ENCODE measurements around the gene GPC4.

The GPC4 gene

GRCh38 chrX:133353233-133353632 is 62.1 kb downstream of the GPC4 start:
- H3K4me3 ChIP-seq (ENCODE audit: low read length): no peak overlapping the region
- no peak for TF ChIP-seq CTCF (conservative IDR thresholded peaks at IDR 0.05; ENCODE audit: low read depth, low read length)
- no peak for DNase-seq (ENCODE audit: low read depth)

GRCh38 chrX:133350751-133351150 is 64.5 kb downstream of the GPC4 start:
- DNase-seq (ENCODE audit: low read depth): no peak
- TF ChIP-seq CTCF (conservative IDR thresholded peaks at IDR 0.05; ENCODE audit: low read depth, low read length): no peak
- H3K4me3 ChIP-seq (ENCODE audit: low read length): no peak overlapping the region

GRCh38 chrX:133346026-133346425 is 69.3 kb downstream of the GPC4 start:
- H3K4me3 ChIP-seq (ENCODE audit: low read length): no peak overlapping the region
- no peak for TF ChIP-seq CTCF (conservative IDR thresholded peaks at IDR 0.05; ENCODE audit: low read depth, low read length)
- no peak for DNase-seq (ENCODE audit: low read depth)

GRCh38 chrX:133339566-133339965 is 75.7 kb downstream of the GPC4 start:
- no peak for TF ChIP-seq CTCF (conservative IDR thresholded peaks at IDR 0.05; ENCODE audit: low read depth, low read length)
- H3K4me3 ChIP-seq (ENCODE audit: low read length): no peak overlapping the region
- no peak for DNase-seq (ENCODE audit: low read depth)

GRCh38 chrX:133337250-133337649 is 78.0 kb downstream of the GPC4 start:
- DNase-seq (ENCODE audit: low read depth): no peak
- no peak overlapping the region for H3K4me3 ChIP-seq (ENCODE audit: low read length)
- no peak for TF ChIP-seq CTCF (conservative IDR thresholded peaks at IDR 0.05; ENCODE audit: low read depth, low read length)

- H3K4me3 ChIP-seq (ENCODE audit: low read length): no peak overlapping the region
- DNase-seq (ENCODE audit: low read depth): no peak
- TF ChIP-seq CTCF (conservative IDR thresholded peaks at IDR 0.05; ENCODE audit: low read depth, low read length): peak; percentile 60
These were observed 80.3 kb downstream of the GPC4 start for GRCh38 chrX:133335027-133335426.

GRCh38 chrX:133333154-133333750 is 82.0 kb downstream of the GPC4 start:
- TF ChIP-seq CTCF (conservative IDR thresholded peaks at IDR 0.05; ENCODE audit: low read depth, low read length): no peak
- no peak for DNase-seq (ENCODE audit: low read depth)
- H3K4me3 ChIP-seq (ENCODE audit: low read length): no peak overlapping the region

All from retinal pigment epithelial cell (primary cell).